BLaER1 treated with 17β-estradiol and CSF1 and Interleukin-3, amounts not matched to agents 10 nM and 100 nM (cell line): ENCODE data around the gene MRTFA.
"Not testable (repeated sequence)": the region's sequence is repeated elsewhere in the genome, so short reads cannot be mapped to it uniquely, and the experiment has no call there.

Experiments used
- H3K27ac ChIP-seq, 11 experiments: shearing (Covaris generic); formaldehyde crosslinking; 2 replicates each; pipeline ENCODE4 v1.8.1; 2022
- H3K27me3 ChIP-seq, 11 experiments: shearing (Covaris generic); formaldehyde crosslinking; 2 replicates each; pipeline ENCODE4 v1.8.1; 2022
- H3K36me3 ChIP-seq, 11 experiments: shearing (Covaris generic); formaldehyde crosslinking; 2 replicates each; pipeline ENCODE4 v1.8.1; 2022
- H3K4me1 ChIP-seq, 10 experiments: shearing (Covaris generic); formaldehyde crosslinking; 2 replicates each; pipeline ENCODE4 v1.8.1; 2022
- H3K4me2 ChIP-seq, 11 experiments: shearing (Covaris generic); formaldehyde crosslinking; 2 replicates each; pipeline ENCODE4 v1.8.1; 2022
- H3K4me3 ChIP-seq, 10 experiments: shearing (Covaris generic); formaldehyde crosslinking; 2 replicates each; pipeline ENCODE4 v1.8.1; 2022
- H3K9ac ChIP-seq, 11 experiments: shearing (Covaris generic); formaldehyde crosslinking; 2 replicates each; pipeline ENCODE4 v1.8.1; 2022
- H3K9me3 ChIP-seq, 11 experiments: shearing (Covaris generic); formaldehyde crosslinking; replicated peaks in 1 of 11; 2 replicates each; pipeline ENCODE4 v1.8.1; 2022
- H4K20me1 ChIP-seq, 11 experiments: shearing (Covaris generic); formaldehyde crosslinking; 2 replicates each; pipeline ENCODE4 v1.8.1; 2022
- Cebpa-rat ChIP-seq, 11 experiments: shearing (Covaris generic); IDR thresholded peaks; 2 replicates each; pipeline ENCODE4 v1.8.1; 2022

MRTFA gene

DNA sequence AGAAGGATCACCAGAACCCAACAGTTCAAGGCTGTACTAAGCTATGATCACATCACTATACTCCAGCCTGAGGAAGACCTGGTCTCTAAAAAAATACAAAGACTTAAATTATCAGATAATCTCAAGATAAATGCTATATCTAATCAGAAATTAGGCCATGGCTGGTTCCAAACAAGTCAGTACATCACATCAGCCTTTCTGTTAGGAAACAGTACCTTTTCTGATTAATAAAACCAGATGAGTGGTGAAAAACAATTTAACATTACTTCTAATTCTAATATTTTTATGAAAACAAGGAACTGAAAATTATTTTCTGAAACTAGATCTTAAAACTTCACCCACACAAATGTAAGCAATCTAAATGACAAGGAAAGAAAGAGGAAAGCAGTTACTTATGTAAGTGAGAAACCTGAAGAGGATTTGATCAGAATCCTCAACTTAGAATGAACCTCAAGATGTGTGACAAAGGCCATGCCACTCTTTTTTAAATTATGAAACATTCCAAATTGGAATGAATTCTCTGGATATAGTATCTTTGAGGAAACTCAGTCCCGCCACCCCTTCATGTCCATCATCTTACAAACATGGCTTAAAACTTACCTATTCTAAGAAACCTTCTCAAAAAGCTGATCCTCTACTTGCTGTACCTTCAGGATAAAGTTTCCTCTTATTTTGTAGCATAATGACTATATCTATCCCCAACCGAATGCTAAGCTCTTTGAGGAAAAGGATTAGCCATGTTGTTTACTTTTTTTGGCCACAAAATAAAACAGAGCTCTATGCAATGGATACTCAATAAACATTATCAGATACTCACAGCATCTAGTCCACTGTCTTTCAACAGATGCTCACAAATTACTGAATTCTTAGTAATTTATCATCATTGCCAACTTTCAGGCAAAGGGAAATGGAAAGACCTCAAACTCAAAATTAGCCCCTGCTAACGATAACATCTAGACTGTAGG, 132.0 kb downstream of the MRTFA start:
- peak overlapping the region in 3 of 11 experiments; percentile 4 to 40 (median 32); a peak in 5 of 22 replicates for H3K4me2 ChIP-seq
- no peak overlapping the region; a peak in 1 of 22 replicates for H3K9ac ChIP-seq
- peaks cover 3 to 45% (median 9%) of the 10 kb centered on the region in 11 experiments; a peak in 13 of 22 replicates for H4K20me1 ChIP-seq
- peaks cover 0 to 63% (median 5%) of the 10 kb centered on the region in 10 experiments; a peak in 11 of 20 replicates for H3K4me1 ChIP-seq
- no peak for TF ChIP-seq Cebpa-rat (IDR thresholded peaks at IDR 0.05)
- peaks cover 0 to 17% (median 11%) of the 10 kb centered on the region in 11 experiments; a peak in 16 of 22 replicates for H3K36me3 ChIP-seq
- no peaks in the 10 kb centered on the region for H3K27me3 ChIP-seq
- H3K4me3 ChIP-seq, result no peak overlapping the region
- H3K9me3 ChIP-seq, result peaks cover 6 to 15% (median 14%) of the 10 kb centered on the region in 11 experiments; a peak in 21 of 22 replicates
- peak overlapping the region in 3 of 11 experiments; percentile 1 to 15 (median 1); a peak in 2 of 22 replicates for H3K27ac ChIP-seq

DNA sequence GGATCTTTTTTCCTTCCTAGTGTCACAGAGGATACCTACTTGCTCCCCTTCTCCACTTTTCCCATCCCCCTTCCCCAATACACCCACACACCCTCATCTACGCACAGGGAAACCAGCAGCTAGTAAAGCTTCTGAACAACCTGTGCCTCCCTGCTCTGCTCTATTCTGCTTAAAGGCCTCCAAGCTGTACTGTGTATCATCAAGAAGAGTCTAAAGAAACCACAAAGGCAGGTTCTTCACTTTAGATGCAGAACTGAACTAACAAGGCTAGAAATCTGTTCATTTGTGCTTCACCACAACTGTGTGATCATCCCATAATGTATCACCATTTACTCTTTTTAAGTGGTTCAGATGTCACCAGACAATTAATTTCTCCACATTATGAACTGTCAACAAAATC, 133.6 kb downstream of the MRTFA start:
- peaks cover 0 to 17% (median 11%) of the 10 kb centered on the region in 11 experiments; a peak in 16 of 22 replicates for H3K36me3 ChIP-seq
- peaks cover 0 to 47% (median 14%) of the 10 kb centered on the region in 11 experiments; a peak in 13 of 22 replicates for H4K20me1 ChIP-seq
- no peak overlapping the region for H3K9ac ChIP-seq
- H3K4me3 ChIP-seq, result no peak overlapping the region
- H3K4me2 ChIP-seq, result no peak overlapping the region
- peaks cover 6 to 15% (median 14%) of the 10 kb centered on the region in 11 experiments; a peak in 21 of 22 replicates for H3K9me3 ChIP-seq
- no peaks in the 10 kb centered on the region for H3K27me3 ChIP-seq
- TF ChIP-seq Cebpa-rat (IDR thresholded peaks at IDR 0.05), result no peak
- H3K4me1 ChIP-seq, result peaks cover 0 to 60% (median 11%) of the 10 kb centered on the region in 10 experiments; a peak in 11 of 20 replicates
- H3K27ac ChIP-seq, result no peak overlapping the region

DNA sequence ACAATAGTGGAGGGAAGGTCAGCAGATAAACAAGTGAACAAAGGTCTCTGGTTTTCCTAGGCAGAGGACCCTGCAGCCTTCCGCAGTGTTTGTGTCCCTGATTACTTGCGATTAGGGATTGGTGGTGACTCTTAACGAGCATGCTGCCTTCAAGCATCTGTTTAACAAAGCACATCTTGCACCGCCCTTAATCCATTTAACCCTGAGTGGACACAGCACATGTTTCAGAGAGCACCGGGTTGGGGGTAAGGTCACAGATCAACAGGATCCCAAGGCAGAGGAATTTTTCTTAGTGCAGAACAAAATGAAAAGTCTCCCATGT, 136.1 kb downstream of the MRTFA start:
- not testable (repeated sequence) for H3K4me3 ChIP-seq, H3K27ac ChIP-seq

DNA sequence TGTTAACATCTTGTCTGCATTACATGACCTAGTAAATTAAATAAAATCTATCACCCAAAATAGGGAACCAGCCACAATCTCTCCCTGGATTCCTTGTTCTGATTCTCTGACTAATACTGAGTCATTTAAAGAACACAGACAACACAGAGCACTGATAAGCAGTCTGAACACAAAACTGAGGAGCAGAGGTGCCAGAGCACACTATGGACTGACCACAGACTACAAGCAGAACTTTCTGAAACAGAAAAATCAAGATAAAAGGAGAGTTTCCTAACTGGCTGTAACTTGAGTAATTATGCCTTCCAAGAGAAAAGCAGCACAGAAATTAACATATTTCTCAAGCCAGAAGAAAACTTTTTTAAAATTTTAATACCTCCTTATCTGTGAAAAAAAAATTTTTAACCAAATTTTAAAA, 137.3 kb downstream of the MRTFA start:
- peak overlapping the region in 2 of 11 experiments; percentile 31 to 52; a peak in 2 of 22 replicates for H3K9ac ChIP-seq

More for the DNA sequence above, 136.1 kb downstream of the MRTFA start:
- H3K4me2 ChIP-seq, H3K27me3 ChIP-seq, H3K9ac ChIP-seq: not testable (repeated sequence)
- H3K9me3 ChIP-seq, result peaks cover 6 to 15% (median 14%) of the 10 kb centered on the region in 11 experiments; a peak in 21 of 22 replicates
- peaks cover 0 to 43% (median 11%) of the 10 kb centered on the region in 10 experiments; a peak in 11 of 20 replicates for H3K4me1 ChIP-seq
- peaks cover 0 to 33% (median 5%) of the 10 kb centered on the region in 11 experiments; a peak in 9 of 22 replicates for H4K20me1 ChIP-seq
- H3K36me3 ChIP-seq, result peaks cover 0 to 13% (median 11%) of the 10 kb centered on the region in 11 experiments; a peak in 15 of 22 replicates

DNA sequence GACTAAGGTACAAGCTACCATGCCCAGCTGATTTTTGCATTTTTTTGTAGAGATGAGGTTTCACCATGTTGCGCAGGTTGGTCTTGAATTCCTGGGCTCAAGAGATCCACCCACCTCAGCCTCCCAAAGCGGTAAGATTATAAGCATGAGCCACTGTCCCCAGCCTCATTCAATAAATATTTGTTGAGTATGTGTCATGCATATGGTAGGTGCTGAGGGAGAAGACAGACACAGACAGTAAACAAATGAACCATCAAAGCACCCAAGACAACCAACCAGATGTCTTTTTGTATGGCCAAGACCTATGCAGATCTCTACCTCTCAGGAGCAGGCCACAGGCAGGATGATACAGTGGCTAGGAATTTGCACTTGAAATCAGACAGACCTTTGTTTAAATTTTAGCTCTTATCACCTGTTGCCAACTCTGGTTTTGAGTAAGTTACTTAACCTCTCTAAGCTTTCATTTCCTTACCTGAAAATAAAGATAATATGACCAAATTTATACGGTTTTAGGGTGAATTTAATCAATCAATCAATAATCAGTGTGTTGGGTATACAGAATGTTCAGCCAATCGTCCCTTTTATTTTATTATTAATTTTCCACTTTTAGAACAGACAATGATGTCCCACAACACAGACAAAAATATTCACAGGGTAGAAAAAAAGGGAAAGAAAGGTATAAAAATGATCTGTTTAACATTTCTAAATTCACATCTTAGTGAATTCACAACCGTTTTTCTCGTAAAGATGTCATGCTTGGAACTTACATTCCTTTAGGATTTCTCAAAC, 137.9 kb downstream of the MRTFA start:
- peaks cover 0 to 16% (median 11%) of the 10 kb centered on the region in 11 experiments; a peak in 15 of 22 replicates for H3K36me3 ChIP-seq
- TF ChIP-seq Cebpa-rat (IDR thresholded peaks at IDR 0.05), result no peak
- H3K4me2 ChIP-seq, result peak overlapping the region in 4 of 11 experiments; percentile 54 to 71 (median 68); a peak in 8 of 22 replicates
- 0 out of 22 replicates have a peak overlapping the region, but pooled peaks of 1 of the 11 experiments have one; percentile 31 for H3K9ac ChIP-seq
- H3K27ac ChIP-seq, result peak overlapping the region in 4 of 11 experiments; percentile 12 to 62 (median 36); a peak in 5 of 22 replicates
- peaks cover 0 to 20% (median 5%) of the 10 kb centered on the region in 11 experiments; a peak in 7 of 22 replicates for H4K20me1 ChIP-seq
- H3K4me1 ChIP-seq, result peaks cover 2 to 39% (median 13%) of the 10 kb centered on the region in 10 experiments; a peak in 18 of 20 replicates
- no peaks in the 10 kb centered on the region for H3K27me3 ChIP-seq
- peaks cover 6 to 14% (median 13%) of the 10 kb centered on the region in 11 experiments; a peak in 21 of 22 replicates for H3K9me3 ChIP-seq
- no peak overlapping the region for H3K4me3 ChIP-seq

More for the DNA sequence above, 137.3 kb downstream of the MRTFA start:
- H3K4me3 ChIP-seq, result no peak overlapping the region
- no peaks in the 10 kb centered on the region for H3K27me3 ChIP-seq
- peak overlapping the region in 5 of 11 experiments; percentile 7 to 62 (median 53); a peak in 9 of 22 replicates for H3K27ac ChIP-seq
- H3K4me2 ChIP-seq, result peak overlapping the region in 5 of 11 experiments; percentile 13 to 71 (median 66); a peak in 7 of 22 replicates
- H3K9me3 ChIP-seq, result peaks cover 6 to 15% (median 14%) of the 10 kb centered on the region in 11 experiments; a peak in 21 of 22 replicates
- peaks cover 0 to 16% (median 11%) of the 10 kb centered on the region in 11 experiments; a peak in 15 of 22 replicates for H3K36me3 ChIP-seq
- TF ChIP-seq Cebpa-rat (IDR thresholded peaks at IDR 0.05), result no peak
- peaks cover 0 to 36% (median 11%) of the 10 kb centered on the region in 10 experiments; a peak in 11 of 20 replicates for H3K4me1 ChIP-seq
- peaks cover 0 to 22% (median 5%) of the 10 kb centered on the region in 11 experiments; a peak in 7 of 22 replicates for H4K20me1 ChIP-seq

DNA sequence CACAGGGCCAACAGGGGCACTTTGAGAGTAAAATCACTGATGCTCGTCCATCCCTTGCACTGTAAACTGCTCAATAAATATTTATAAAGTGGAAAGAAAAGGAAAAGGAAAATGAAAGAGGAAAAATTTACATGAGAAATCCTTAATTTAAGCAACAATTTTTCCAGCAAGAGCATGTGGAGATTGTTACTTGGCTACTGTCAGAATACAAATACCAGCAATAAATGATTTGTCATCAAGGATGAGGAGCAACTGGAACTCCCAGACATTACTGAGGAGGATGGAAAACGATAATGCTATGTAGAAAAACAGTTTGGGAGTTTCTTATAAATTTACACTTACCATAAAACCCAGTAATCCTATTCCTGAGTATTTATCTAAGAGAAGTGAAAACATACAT, 143.1 kb downstream of the MRTFA start:
- Histone ChIP-seq H3K27ac (peak overlapping the region in 9 of 11 experiments; percentile 49 to 88 (median 66); a peak in 16 of 22 replicates), H3K27me3 (no peaks in the 10 kb centered on the region), H3K36me3 (peaks cover 0 to 24% (median 8%) of the 10 kb centered on the region in 11 experiments; a peak in 9 of 22 replicates), H3K4me1 (peaks cover 30 to 64% (median 32%) of the 10 kb centered on the region in 10 experiments), H3K4me2 (peak overlapping the region; percentile 63 to 90 (median 74)), H3K4me3 (no peak overlapping the region), H4K20me1 (peaks cover 0 to 29% (median 2%) of the 10 kb centered on the region in 11 experiments; a peak in 8 of 22 replicates), H3K9ac (peak overlapping the region in 3 of 11 experiments; percentile 49 to 65 (median 58); a peak in 3 of 22 replicates), H3K9me3 (no peaks in the 10 kb centered on the region)
- no peak for TF ChIP-seq Cebpa-rat (IDR thresholded peaks at IDR 0.05)

DNA sequence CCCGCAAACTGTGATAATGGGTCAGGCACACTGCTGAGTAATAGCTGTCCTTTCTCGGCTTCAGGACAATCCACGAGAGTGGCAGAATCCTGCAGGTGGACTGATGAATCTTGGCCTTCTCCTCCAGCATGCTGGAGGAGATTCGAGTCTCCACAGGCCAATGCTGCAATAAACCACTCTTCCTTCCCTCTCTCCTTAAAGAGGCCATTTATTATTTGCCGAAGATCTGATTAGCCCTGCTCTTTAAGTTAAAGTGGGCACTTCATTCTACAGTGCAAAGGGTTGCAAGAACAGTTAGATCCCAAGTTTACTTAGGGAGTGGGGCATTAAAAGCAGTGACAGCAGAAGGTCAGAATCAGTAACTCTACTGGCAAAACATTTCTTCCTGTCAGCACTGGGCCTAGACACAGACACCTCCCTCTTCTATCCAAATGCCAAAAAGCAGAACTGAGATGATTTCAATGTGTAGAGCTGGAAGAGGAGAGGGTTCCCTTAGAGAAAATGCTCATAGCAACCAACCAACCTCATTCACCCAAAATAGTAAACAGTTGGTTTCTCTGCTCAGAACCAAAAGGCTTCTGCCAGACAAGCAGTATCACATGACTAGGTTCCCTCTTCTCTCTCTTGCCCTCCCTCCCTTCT, 144.4 kb downstream of the MRTFA start:
- peaks cover 35 to 68% (median 45%) of the 10 kb centered on the region in 10 experiments for H3K4me1 ChIP-seq
- peaks cover 0 to 24% (median 8%) of the 10 kb centered on the region in 11 experiments; a peak in 9 of 22 replicates for H3K36me3 ChIP-seq
- H3K4me3 ChIP-seq, result peak overlapping the region in 4 of 10 experiments; percentile 6 to 35 (median 20); a peak in 4 of 20 replicates
- peak overlapping the region; percentile 8 to 66 (median 31); a peak in 14 of 22 replicates for H3K9ac ChIP-seq
- no peak for TF ChIP-seq Cebpa-rat (IDR thresholded peaks at IDR 0.05)
- H3K4me2 ChIP-seq, result peak overlapping the region; percentile 63 to 92 (median 82)
- no peaks in the 10 kb centered on the region for H3K27me3 ChIP-seq
- peak overlapping the region; percentile 9 to 88 (median 64); a peak in 18 of 22 replicates for H3K27ac ChIP-seq
- H3K9me3 ChIP-seq, result no peaks in the 10 kb centered on the region
- peaks cover 0 to 29% (median 0%) of the 10 kb centered on the region in 11 experiments; a peak in 7 of 22 replicates for H4K20me1 ChIP-seq
